ENCODE results near the gene PNMA6E. TPM values are rescaled to one million over a fixed set of nuclear protein-coding genes. Genes with fewer than 3 reads are reported as not detected.

PNMA6E gene
- total RNA-seq, 1 experiment from 2014 or later = not detected

GRCh38 chrX:153351981-153352380 lies 49.2 kb downstream of the PNMA6E start:
- no peak for DNase-seq (ENCODE audit: low spot score)

- no peak for DNase-seq (ENCODE audit: low spot score)
These were observed 51.2 kb downstream of the PNMA6E start for GRCh38 chrX:153349952-153350351.

DNA sequence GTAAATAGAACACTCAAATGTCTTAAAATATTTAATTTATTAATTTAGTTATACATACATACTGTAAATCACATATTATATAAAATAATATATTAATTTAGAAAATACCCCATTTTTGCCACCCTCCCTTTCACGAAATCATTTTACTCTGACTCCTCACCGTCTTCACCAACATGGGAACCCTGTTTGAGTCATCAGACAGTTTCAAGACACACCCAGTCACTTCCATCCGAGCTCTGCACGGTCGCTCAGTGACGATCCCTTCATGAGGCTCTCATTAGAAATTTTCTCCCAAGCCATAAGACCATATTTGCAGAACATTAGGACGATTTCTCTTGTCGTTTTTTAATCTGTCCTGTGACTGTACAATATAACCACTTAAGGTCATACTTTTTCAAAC lies 52.7 kb downstream of the PNMA6E start:
- DNase-seq (ENCODE audit: low spot score) = no peak

- no peak for DNase-seq (ENCODE audit: low spot score)
These were observed 53.6 kb downstream of the PNMA6E start for GRCh38 chrX:153347530-153347929.

Other genes with a start within 250 kb of the PNMA6E start
- not detected in 2 replicates for gene MAGEA1, start 222.1 kb downstream of the PNMA6E start, total RNA-seq (2014; rRNA removed; shearing (Covaris generic))
- gene PNMA6F, start 79.6 kb downstream of the PNMA6E start, total RNA-seq (2014; rRNA removed; shearing (Covaris generic)) = not detected in 2 replicates
- gene ZNF275, start 67.2 kb downstream of the PNMA6E start, total RNA-seq (2014; rRNA removed; shearing (Covaris generic)) = 7.0 and 7.3 TPM in 2 replicates
- gene ZFP92, start 10.1 kb upstream of the PNMA6E start, total RNA-seq (2014; rRNA removed; shearing (Covaris generic)) = 1.9 and 2.0 TPM in 2 replicates
- gene TREX2, start 44.7 kb upstream of the PNMA6E start, total RNA-seq (2014; rRNA removed; shearing (Covaris generic)) = 0.62 and 9.5 TPM in 2 replicates
- 55.7 and 62.6 TPM in 2 replicates for gene HAUS7, start 69.2 kb upstream of the PNMA6E start, total RNA-seq (2014; rRNA removed; shearing (Covaris generic))
- not detected in 2 replicates for gene BGN, start 93.6 kb upstream of the PNMA6E start, total RNA-seq (2014; rRNA removed; shearing (Covaris generic))
- not detected in 2 replicates for gene ATP2B3, start 116.3 kb upstream of the PNMA6E start, total RNA-seq (2014; rRNA removed; shearing (Covaris generic))
- gene CCNQ, start 197.8 kb upstream of the PNMA6E start, total RNA-seq (2014; rRNA removed; shearing (Covaris generic)) = 74.2 and 87.9 TPM in 2 replicates
- 9.0 and 9.3 TPM in 2 replicates for gene DUSP9, start 245.9 kb upstream of the PNMA6E start, total RNA-seq (2014; rRNA removed; shearing (Covaris generic))

Measured in A172 (cell line).